GM21619 (cell line): ENCODE results near the gene MAN1A2.

Experiments
- ATAC-seq: cut with Tn5 transposase; IDR thresholded peaks from one replicate; pipeline ENCODE4 v1.9.1; 2021; ENCODE audit not compliant: unreplicated experiment

The MAN1A2 gene

DNA sequence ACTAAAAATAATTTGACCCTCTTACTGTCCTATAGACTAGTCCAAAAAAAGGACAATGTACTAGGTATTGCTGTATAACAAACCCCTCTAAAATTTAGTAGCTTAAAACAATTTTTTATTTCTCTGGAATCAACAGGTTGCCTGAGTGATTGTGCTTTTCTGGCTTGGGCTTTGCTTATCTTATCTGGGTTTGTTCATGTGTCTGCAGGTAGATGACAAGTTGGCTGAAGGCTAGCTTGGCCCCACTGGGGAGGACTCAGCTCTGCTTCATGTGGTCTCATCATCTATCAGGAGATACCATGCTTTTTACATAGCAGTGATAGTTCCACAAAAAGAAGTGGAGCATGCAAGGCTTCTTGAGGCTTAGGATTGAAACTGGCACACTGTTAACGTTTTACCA is 114.2 kb downstream of the MAN1A2 start:
- no peak for ATAC-seq

DNA sequence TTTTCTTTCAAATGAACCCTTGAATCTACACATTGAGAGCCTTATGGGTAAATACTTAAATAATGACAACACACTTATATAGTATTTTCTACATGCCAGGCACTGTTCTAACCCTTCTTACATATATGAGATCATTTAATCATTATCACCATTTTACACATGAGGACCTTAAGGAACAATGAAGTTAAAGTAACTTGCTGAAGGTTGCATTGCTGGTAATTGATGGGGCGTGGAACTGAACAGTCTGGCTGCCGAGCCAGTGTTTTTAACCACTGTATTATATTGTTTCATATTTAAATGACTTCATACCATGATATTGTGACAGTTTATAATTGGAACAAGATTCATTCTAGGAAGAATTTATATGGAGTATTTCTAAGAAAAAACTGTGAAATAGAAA is 126.7 kb downstream of the MAN1A2 start:
- ATAC-seq: no peak

DNA sequence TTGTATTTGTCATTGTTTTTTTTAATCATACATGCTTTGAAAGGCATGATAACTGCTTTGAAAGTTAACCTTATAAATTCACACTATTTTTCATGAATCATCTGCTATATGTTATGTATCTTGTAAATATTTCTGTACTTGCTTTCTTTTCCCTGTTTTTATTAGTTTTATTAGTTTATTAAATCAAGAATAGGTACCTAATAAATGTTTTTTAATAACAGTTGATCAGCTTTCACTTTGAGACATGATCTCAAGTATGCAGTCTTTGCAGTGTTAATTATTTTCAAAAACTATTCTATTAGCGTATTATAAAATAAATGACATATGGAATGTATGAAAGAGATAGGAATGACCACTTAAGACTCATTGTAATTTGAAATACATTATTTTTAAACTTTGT is 127.8 kb downstream of the MAN1A2 start:
- ATAC-seq: no peak

DNA sequence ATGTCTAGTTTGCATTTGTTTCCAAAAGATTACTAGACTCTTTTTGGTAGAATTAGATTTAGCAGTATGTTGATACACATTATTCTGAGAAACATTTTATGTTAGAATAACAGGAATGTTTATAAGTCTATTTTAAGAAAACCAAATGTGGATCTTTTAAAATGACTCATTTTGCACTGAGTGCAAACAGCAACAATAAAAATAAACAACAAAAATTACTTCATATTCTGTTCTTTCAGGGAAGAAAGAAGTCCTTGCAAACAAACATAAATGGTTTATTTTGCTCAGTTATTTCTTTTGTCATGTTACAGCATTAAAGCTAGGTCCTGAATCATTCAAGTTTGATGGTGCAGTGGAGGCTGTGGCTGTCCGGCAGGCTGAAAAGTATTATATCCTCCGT is 131.8 kb downstream of the MAN1A2 start:
- ATAC-seq: no peak

DNA sequence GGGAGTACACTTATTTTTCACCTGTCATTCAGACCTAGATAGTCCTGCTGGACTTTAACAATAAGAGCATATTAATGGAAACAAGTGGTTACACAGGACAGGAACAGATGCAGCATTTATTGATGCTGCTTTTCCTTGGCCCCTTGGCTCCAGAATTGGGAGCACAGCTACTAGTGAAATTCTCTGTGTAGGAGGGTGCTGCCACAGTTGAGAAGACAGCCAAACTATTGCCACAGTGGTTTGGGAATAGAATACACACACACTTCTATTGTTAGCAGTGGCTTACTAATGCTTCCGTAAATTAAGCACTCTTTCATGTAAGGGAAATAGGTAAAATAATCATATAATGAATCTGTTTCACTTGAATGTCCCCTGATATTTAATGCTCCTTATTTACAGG is 133.3 kb downstream of the MAN1A2 start:
- no peak for ATAC-seq

DNA sequence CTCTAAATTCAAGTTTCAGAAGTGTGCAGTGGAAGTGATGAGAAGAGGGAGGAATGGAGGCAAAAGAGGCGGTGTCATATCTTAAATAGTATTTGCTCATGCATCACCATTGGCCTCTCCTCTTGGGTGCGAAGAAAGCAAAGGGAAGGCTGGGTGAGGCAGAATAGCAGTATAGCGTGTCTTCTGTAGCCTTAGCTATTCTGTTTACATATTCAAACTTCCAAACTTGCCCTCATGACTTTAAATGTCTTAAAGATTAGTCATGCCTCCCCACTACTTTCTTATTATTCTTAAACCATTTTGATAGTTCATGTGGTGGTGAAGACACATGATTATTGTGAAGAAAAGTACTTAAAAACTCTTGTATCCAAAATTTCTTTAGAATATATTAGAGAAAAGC is 134.0 kb downstream of the MAN1A2 start:
- ATAC-seq: no peak

DNA sequence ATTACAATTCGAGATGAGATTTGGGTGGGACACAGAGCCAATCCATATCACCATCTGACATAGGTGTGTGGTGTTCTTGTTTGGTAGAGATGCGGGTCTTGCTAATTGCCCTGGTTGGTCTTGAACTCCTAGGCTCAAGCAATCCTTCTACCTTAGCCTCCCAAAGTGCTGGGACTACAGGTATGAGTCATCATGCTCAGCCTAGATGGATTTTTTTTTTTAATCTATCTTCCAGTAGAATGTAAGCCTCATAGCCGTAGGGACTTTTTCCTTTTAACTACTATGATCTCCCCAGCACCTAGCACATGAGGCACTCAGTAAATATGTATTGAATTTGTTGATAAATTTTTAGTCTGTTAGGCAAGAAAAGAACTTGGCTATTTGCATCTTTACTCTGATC is 144.0 kb downstream of the MAN1A2 start:
- no peak for ATAC-seq

DNA sequence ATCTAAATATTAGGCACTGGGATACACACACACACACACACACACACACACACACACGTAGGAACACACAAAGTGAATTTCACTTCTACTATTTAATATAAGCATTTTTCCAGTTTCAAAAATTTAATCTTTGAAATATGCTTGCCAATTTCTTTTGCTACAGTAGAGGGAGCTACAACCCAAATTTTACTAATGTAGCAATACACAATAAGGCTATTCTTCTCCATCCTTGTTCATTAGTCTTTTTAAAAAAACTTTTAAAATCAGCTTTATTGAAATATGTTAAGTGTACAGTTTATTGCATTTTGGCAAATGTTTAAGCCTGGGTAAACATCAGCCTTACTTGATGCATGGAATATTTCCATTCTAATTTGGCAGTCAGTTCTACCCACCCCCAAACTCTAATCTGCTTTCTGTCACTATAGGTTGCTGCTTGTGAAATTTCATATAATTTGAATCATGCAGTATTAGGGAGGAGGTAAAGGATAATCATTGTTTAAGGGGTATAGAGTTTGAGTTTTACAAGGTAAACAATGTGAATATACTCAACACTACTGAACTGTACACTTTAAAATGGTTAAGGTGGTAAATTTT is 145.6 kb downstream of the MAN1A2 start:
- no peak for ATAC-seq

DNA sequence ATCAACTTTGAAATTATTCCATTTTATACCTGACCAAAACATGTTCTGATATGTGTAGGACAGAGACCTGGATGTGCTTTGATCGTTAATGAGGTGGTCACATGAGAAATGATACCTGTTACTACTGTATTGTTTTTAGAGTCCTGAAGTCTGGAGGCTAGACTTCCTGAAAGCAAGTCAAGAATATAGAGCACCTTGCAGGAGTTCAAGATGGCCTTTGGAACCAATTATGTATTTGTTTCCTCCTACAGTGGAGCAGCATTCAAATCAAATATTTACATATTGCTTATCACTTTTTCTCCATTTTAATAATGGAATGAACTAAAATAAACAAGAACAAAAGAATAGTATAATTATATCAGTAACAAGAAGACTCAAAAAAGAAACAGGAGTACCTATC is 155.9 kb downstream of the MAN1A2 start:
- ATAC-seq: no peak

DNA sequence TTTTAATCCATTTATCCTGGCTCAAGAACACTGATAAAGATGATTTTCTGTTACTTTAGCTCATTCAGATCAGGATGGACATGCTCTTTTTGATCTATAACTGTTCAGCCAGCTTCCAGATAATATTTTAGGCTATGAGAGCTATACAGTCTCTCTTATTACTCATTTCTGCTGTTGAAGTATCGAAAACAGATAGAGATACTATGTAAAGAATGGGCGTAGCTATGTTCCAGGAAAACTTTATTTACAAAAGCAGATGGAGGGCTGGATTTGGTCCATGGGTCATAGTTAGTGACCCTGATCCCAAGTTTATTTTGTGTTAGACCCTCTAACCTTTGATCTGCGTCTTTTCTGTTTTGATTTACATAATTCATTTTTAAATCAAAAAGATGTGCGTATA is 159.8 kb downstream of the MAN1A2 start:
- no peak for ATAC-seq

- no peak for ATAC-seq
These were observed 160.4 kb downstream of the MAN1A2 start for GRCh38 chr1:117527566-117528102.

- no peak for ATAC-seq
These were observed 162.4 kb downstream of the MAN1A2 start for GRCh38 chr1:117529683-117530082.

GRCh38 chr1:117531222-117531621 is 164.0 kb downstream of the MAN1A2 start:
- no peak for ATAC-seq

GRCh38 chr1:117534995-117535467 is 167.8 kb downstream of the MAN1A2 start:
- ATAC-seq: peak; percentile 53

DNA sequence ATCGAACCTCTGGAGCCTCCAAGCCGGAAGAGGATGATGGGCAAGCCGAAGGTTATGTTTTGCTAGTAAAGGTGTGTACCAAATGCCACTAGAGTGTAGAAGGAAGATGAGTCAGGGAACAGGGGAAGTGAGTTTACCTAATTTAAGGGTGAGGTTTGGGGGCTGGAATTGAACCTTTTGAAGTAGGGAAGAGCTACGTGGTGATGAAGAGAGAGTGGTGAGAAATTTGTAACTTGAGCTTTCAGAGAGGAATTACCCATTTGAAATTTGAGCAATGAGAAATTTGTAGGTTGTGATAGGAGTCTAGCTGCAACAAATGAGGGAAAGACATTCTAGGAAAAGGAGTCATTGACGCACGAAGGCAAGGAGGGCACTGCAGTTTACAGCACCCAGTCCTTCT is 168.6 kb downstream of the MAN1A2 start:
- no peak for ATAC-seq

DNA sequence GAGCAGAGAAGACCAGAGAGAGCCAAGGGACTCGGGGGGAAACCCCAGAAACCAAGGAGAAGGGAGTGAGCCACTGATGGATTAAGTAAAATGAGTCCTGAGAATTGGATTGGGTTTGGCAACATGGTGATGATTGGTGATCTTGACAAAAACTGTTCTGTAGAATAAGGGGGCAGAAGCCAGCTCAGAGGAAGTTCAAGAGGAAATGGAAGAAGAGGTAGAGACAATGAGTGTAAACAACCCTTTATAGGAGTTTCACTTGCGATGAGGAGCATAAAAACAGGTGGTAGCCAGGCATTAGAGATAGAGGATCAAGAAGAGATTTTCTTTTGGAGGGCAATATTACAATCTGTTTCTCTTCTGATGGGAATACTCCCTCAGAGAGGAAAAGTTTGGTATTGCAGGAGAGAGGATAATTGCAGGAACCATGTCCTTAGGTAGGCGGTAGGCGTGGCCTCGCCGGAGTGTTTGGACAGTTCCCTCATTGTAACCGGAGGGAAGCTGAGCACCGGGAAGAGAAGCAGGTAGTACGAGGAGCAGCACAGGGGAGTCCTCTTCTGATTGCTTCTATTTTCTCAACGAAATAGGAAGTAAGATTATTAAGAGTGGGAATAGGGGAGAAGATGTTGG is 170.2 kb downstream of the MAN1A2 start:
- ATAC-seq: no peak

DNA sequence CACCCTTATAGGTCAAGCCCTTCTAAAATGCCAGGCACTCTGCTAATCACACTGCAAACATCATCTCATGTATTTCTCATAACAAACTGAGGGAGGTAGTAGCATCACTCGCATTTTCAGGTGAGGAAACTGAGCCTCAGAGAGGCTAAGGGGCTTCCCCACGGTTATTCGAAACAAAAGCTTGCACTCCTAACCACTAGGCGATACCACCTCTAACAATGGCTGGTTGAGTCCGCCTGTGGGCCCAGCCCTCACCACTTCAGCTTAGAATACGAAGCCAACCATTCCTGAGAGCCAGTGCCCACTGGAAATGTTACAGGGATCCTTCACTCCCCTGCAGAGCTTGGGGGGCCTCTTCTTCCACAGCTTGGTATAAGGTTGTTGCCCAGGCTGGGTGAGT is 173.3 kb downstream of the MAN1A2 start:
- no peak for ATAC-seq

- no peak for ATAC-seq
These were observed 173.8 kb downstream of the MAN1A2 start for GRCh38 chr1:117541003-117541402.

DNA sequence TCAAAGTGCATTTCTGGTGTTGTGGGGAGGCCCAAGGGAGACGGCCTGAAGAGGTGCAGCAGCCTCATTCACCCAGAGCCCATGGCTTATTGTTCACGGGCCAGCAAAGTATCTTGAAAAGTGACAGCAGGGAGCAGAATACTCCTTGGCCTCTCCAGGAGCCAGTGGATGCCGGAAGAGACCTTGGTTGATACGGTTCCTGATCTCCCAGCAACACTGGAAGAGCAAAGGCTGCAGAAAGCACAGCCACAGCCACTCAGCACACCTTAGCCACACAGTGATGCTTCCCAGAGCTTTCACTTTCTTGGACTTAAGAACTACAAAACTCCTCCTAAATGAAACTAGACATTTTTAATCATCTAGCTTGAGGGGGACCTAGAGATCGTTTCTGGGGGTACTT is 174.3 kb downstream of the MAN1A2 start:
- ATAC-seq: no peak

DNA sequence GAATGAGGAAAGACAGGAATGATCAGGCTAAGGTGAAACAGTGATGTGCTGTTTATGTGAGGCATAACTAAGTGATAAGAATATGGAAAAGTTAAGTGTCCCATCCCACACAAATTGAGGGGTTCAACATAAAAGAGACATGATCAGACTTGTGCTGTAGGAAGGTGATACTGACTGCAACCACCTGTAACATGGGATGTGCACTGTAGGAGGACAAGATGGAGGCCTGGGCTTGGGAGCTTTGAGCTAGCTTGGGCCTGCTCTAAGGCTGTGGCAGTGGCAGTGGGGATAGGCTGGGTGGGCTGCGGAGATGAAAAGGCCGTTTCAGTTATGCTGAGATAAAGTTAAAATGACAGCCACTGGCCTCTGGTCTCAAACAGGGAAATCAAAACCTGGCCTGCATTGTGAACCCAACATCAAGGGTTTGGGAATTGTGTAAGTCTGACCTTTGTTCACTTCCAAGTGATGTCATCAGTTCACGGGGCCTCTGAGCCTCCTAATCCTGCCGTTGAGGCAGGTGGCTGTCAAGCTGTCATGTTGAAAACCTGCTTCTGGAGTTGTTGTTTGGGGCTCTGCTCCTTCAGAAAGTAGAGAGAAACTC is 177.4 kb downstream of the MAN1A2 start:
- no peak for ATAC-seq

- no peak for ATAC-seq
These were observed 179.2 kb downstream of the MAN1A2 start for GRCh38 chr1:117546467-117546866.

DNA sequence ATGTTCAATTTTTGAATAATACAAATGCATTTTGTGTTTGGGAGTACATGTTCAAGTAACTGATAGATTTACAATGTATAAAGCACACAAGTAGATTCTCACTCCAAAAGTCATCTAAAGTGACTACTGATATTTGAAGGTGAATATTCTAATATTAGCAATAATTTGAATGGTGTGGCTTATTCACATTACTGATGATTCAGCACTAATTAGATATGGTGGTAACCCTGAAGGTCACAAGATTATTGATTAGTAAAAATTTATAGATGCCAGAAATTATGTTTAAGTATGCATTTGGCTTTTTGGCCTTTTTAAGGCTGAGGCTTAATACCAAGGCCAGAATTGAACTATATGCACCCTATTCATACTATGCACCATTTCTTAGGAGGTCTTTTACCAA is 186.2 kb downstream of the MAN1A2 start:
- no peak for ATAC-seq
